Measurements from ENCODE around the gene SPTBN5. TPM values are rescaled to one million over a fixed set of nuclear protein-coding genes. Genes with fewer than 3 reads are reported as not detected.

The SPTBN5 gene
- total and polyA plus RNA-seq, 3 donors from 2014 or later: 1.4 to 3.1 (median 1.4) TPM

GRCh38 chr15:41812820-41813375 lies 81.0 kb downstream of the SPTBN5 start:
- intact Hi-C loops (cut with DNase I; ENCODE audit: low total_unique reads): loop anchor here (5.0 kb wide), 1 partner anchor 41 kb away; the partner anchor contains the start of gene MAPKBP1
- Histone ChIP-seq H3K27ac (no peak overlapping the region), H3K4me1 (peaks cover 6% of the 10 kb centered on the region), H3K27me3 (no peaks in the 10 kb centered on the region), H3K36me3 (ENCODE audit: low read depth, missing control alignments) (no peaks in the 10 kb centered on the region), H3K4me3 (no peak overlapping the region), H3K9me3 (no peaks in the 10 kb centered on the region)
- no peak for DNase-seq
- 90% methylated on average over 10 to 11 of the region's 11 CpGs for WGBS, 2 donors
- TF ChIP-seq POLR2A (IDR thresholded peaks at IDR 0.05) (no peak), CTCF (IDR thresholded peaks at IDR 0.05) (no peak)

GRCh38 chr15:41811432-41812195 lies 82.2 kb downstream of the SPTBN5 start:
- Histone ChIP-seq H3K4me3 (no peak overlapping the region), H3K9me3 (no peaks in the 10 kb centered on the region), H3K4me1 (peaks cover 8% of the 10 kb centered on the region), H3K27ac (no peak overlapping the region), H3K27me3 (no peaks in the 10 kb centered on the region), H3K36me3 (ENCODE audit: low read depth, missing control alignments) (no peaks in the 10 kb centered on the region)
- TF ChIP-seq CTCF (IDR thresholded peaks at IDR 0.05): peak; percentile 79 to 88 (median 87)
- no peak for TF ChIP-seq POLR2A (IDR thresholded peaks at IDR 0.05)
- DNase-seq: peak; percentile 90
- intact Hi-C loops (cut with DNase I; ENCODE audit: low total_unique reads): loop anchor here (5.0 kb wide), 1 partner anchor 39 kb away; the partner anchor contains the start of gene MAPKBP1
- WGBS, 2 donors: 47 to 65% methylated on average over 17 to 18 of the region's 18 CpGs

- TF ChIP-seq CTCF (IDR thresholded peaks at IDR 0.05): no peak
- TF ChIP-seq POLR2A (IDR thresholded peaks at IDR 0.05): no peak
- Histone ChIP-seq H3K36me3 (ENCODE audit: low read depth, missing control alignments) (no peaks in the 10 kb centered on the region), H3K4me3 (no peak overlapping the region), H3K4me1 (peaks cover 16% of the 10 kb centered on the region), H3K27me3 (no peaks in the 10 kb centered on the region), H3K27ac (no peak overlapping the region), H3K9me3 (no peaks in the 10 kb centered on the region)
- intact Hi-C loops (cut with DNase I; ENCODE audit: low total_unique reads): loop anchor here (5.0 kb wide), 1 partner anchor 39 kb away; the partner anchor contains the start of gene MAPKBP1
- DNase-seq: no peak
- WGBS, 2 donors: 86 to 91% methylated on average over 5 of the region's 5 CpGs
These were observed 83.0 kb downstream of the SPTBN5 start for GRCh38 chr15:41810651-41811431.

- DNase-seq: no peak
- WGBS, 2 donors: 59 to 78% methylated on average over 10 to 12 of the region's 12 CpGs
- TF ChIP-seq CTCF (IDR thresholded peaks at IDR 0.05) (no peak), POLR2A (IDR thresholded peaks at IDR 0.05) (no peak)
- H3K27me3 ChIP-seq: no peaks in the 10 kb centered on the region
- no peaks in the 10 kb centered on the region for H3K9me3 ChIP-seq
- H3K27ac ChIP-seq: no peak overlapping the region
- intact Hi-C loops (cut with DNase I; ENCODE audit: low total_unique reads): loop anchor here (5.0 kb wide), 1 partner anchor 37 kb away; the partner anchor contains the start of gene MAPKBP1
- H3K36me3 ChIP-seq (ENCODE audit: low read depth, missing control alignments): no peaks in the 10 kb centered on the region
- H3K4me1 ChIP-seq: peaks cover 25% of the 10 kb centered on the region
- no peak overlapping the region for H3K4me3 ChIP-seq
These were observed 84.2 kb downstream of the SPTBN5 start for GRCh38 chr15:41809526-41810220.

All from testis (tissue), 3 donors.